NCI-H82 treated with DMSO at 0.1 percent for 48 hours (cell line): ENCODE data around the gene SLC2A14.
"Not testable (repeated sequence)": the region's sequence is repeated elsewhere in the genome, so short reads cannot be mapped to it uniquely, and the experiment has no call there.

Source experiments
- DNase-seq: peaks from one replicate; lab custom pipeline; 2025; ENCODE audit not compliant: unreplicated experiment; lab: John Stamatoyannopoulos, UW

SLC2A14 gene

GRCh38 chr12:7870335-7870734, 2.4 kb downstream of the SLC2A14 start:
- DNase-seq: no peak

GRCh38 chr12:7869137-7869536, 3.6 kb downstream of the SLC2A14 start:
- no peak for DNase-seq

- no peak for DNase-seq
Measured at GRCh38 chr12:7868391-7868790, 4.3 kb downstream of the SLC2A14 start.

GRCh38 chr12:7864601-7865150, 8.0 kb downstream of the SLC2A14 start:
- DNase-seq: no peak

- not testable (repeated sequence) for DNase-seq
Measured at GRCh38 chr12:7862814-7863348, 9.8 kb downstream of the SLC2A14 start.

GRCh38 chr12:7862301-7862700, 10.4 kb downstream of the SLC2A14 start:
- DNase-seq: not testable (repeated sequence)

GRCh38 chr12:7859552-7859951, 13.2 kb downstream of the SLC2A14 start:
- DNase-seq: no peak

GRCh38 chr12:7857971-7858370, 14.7 kb downstream of the SLC2A14 start:
- DNase-seq: no peak

- no peak for DNase-seq
Measured at GRCh38 chr12:7856516-7856915, 16.2 kb downstream of the SLC2A14 start.

- DNase-seq: no peak
Measured at GRCh38 chr12:7853557-7853956, 19.2 kb downstream of the SLC2A14 start.

GRCh38 chr12:7851622-7852081, 21.1 kb downstream of the SLC2A14 start:
- not testable (repeated sequence) for DNase-seq

- DNase-seq: not testable (repeated sequence)
Measured at GRCh38 chr12:7850099-7850498, 22.6 kb downstream of the SLC2A14 start.

- not testable (repeated sequence) for DNase-seq
Measured at GRCh38 chr12:7848098-7848422, 24.7 kb downstream of the SLC2A14 start.

GRCh38 chr12:7847226-7848097, 25.3 kb downstream of the SLC2A14 start:
- DNase-seq: not testable (repeated sequence)

GRCh38 chr12:7844116-7844515, 28.6 kb downstream of the SLC2A14 start:
- no peak for DNase-seq

GRCh38 chr12:7843583-7843982, 29.1 kb downstream of the SLC2A14 start:
- not testable (repeated sequence) for DNase-seq

- not testable (repeated sequence) for DNase-seq
Measured at GRCh38 chr12:7843149-7843548, 29.6 kb downstream of the SLC2A14 start.

GRCh38 chr12:7842444-7842843, 30.3 kb downstream of the SLC2A14 start:
- not testable (repeated sequence) for DNase-seq

GRCh38 chr12:7839848-7840247, 32.9 kb downstream of the SLC2A14 start:
- DNase-seq: not testable (repeated sequence)

GRCh38 chr12:7839226-7839625, 33.5 kb downstream of the SLC2A14 start:
- not testable (repeated sequence) for DNase-seq

- no peak for DNase-seq
Measured at GRCh38 chr12:7837366-7837765, 35.3 kb downstream of the SLC2A14 start.

GRCh38 chr12:7835766-7836165, 36.9 kb downstream of the SLC2A14 start:
- DNase-seq: no peak
